HUES48 (cell line): ENCODE measurements around the gene SYT12.

ENCODE experiments used
- H3K27ac ChIP-seq: one replicate; pipeline ENCODE4 v1.7.0; 2013; ENCODE audit warnings: low read depth, low read length, inconsistent platforms
- H3K27me3 ChIP-seq: 2 replicates; pipeline ENCODE4 v1.6.1; 2013; ENCODE audit warnings: mild to moderate bottlenecking, low read length; ENCODE audit not compliant: control insufficient read depth, insufficient read depth
- H3K36me3 ChIP-seq: 2 replicates; pipeline ENCODE4 v1.6.1; 2013; ENCODE audit warnings: low read length; ENCODE audit not compliant: control insufficient read depth, insufficient read depth
- H3K4me1 ChIP-seq: 2 replicates; pipeline ENCODE4 v1.6.1; 2013; ENCODE audit warnings: mild to moderate bottlenecking, low read length; ENCODE audit not compliant: control insufficient read depth, insufficient read depth
- H3K4me3 ChIP-seq: 2 replicates; pipeline ENCODE4 v1.5.1; 2013; ENCODE audit warnings: mild to moderate bottlenecking, low read depth, low read length
- H3K9ac ChIP-seq: 2 replicates; pipeline ENCODE4 v1.6.1; 2013; ENCODE audit warnings: mild to moderate bottlenecking, low read depth, low read length, moderate library complexity
- H3K9me3 ChIP-seq: 2 replicates; pipeline ENCODE4 v1.6.1; 2013; ENCODE audit warnings: low read length; ENCODE audit not compliant: control insufficient read depth, insufficient read depth

Gene SYT12

DNA sequence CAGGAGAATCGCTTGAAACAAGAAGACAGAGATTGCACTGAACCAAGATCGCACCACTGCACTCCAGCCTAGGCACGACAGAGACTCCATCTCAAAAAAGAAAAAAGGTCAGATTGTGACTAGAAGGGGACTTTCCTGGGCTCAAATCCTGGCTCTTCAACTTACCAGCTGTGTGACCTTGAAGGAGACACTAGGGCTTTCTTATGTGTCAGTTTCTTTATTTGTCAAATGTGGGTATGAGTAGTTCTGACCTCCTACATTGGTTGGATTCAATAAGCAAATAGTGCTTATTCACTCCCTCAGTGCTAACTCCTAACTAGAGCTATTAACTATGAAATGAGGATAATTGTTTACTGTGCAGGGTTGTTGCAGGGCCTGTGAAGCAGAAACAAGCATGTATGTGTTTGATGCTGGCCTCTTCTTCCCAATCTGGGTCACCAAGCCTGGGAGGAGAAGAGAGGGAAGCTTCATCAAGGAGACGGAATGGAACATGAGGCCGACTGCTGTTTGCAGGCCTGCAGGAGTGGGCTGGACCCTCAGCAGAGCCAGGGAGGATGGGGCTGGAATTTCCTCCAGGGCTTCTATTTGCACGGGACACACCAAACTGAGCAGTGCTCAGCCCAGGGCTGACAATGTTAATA is 56.3 kb downstream of the SYT12 start:
- Histone ChIP-seq H3K27ac (no peak overlapping the region), H3K9me3 (no peaks in the 10 kb centered on the region), H3K27me3 (no peaks in the 10 kb centered on the region), H3K36me3 (no peaks in the 10 kb centered on the region), H3K4me1 (peaks cover 4% of the 10 kb centered on the region; the same call in 1 of the 2 replicates), H3K9ac (no peak overlapping the region), H3K4me3 (no peak overlapping the region)

DNA sequence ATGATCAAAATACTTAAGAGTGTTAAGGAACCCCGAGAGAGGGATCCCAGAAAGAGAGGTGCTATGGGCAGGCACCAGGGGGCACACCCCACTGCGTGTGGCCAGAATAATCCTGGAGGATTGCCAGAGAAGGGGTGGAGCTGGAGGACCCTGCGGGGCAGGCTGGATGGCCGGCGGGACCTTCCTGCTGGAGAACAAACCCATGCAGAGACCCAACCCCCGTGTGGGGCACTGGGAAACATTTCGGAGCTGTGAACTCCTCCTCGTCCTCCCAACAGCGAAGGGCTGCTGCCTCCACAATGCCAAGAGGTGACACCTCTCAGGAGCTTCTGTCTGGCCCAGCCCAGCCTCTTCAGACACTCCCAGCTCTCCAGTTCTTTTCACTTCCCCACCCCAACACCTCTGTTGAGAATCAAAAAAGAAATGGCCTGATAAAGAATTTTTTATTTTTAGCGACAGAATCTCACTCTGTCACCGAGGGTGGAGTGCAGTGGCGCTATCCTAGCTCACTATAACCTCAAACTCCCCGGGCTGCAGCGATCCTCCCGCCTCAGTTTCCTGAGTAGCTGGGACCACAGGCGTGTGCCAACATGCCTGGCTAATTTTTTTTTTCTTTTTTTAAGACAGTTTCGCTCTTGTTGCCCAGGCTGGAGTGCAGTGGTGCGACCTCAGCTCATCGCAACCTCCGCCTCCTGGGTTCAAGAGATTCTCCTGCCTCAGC is 59.3 kb downstream of the SYT12 start:
- Histone ChIP-seq H3K4me3 (peak overlapping the region; percentile 17; the same call in 1 of the 2 replicates), H3K9me3 (no peaks in the 10 kb centered on the region), H3K36me3 (no peaks in the 10 kb centered on the region), H3K27ac (no peak overlapping the region), H3K9ac (no peak overlapping the region), H3K27me3 (no peaks in the 10 kb centered on the region), H3K4me1 (peaks cover 4% of the 10 kb centered on the region; the same call in 1 of the 2 replicates)

DNA sequence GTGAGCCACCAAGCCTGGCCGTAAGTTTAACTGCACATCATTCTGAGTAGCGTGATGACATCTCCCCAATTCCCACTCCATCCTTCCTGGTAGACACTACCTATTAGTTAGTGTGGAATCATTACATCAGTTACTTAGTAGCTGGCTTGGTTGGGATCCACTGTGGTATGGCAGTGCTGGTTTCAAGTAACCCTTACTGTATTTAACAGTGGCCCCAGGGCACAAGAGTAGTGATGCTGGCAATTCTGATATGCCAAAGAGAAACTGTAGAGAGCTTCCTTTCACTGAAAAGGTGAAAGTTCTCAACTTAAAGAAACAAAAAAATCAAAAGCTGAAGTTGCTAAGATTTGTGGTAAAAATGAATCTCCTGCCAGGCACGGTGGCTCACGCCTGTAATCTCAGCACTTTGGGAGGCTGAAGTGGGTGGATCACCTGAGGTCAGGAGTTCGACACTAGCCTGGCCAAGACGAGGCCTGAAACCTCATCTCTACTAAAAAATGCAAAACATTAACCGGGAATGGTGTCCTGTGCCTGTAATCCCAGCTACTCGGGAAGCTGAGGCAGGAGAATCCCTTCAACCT is 60.9 kb downstream of the SYT12 start:
- Histone ChIP-seq H3K36me3 (no peaks in the 10 kb centered on the region), H3K9me3 (no peaks in the 10 kb centered on the region), H3K4me1 (no peaks in the 10 kb centered on the region), H3K9ac (no peak overlapping the region), H3K27me3 (no peaks in the 10 kb centered on the region), H3K4me3 (no peak overlapping the region), H3K27ac (no peak overlapping the region)

DNA sequence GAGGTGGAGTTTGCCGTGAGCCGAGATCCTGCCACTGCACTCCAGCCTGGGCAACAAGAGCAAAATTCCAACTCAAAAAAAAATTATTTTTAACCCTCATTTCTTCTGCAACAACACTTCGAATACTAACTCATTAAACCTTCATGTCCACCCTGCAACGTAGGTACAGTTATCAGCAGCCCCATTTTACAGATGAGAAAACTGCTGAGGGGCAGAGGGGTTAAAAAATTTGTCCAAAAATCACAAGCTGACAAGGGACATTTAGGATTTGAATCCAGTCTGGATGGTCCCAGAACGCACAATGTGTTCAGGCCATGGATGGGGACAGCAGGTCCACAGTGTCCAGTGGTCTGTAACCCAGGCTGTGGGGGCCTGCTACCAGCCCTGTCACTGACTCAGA is 62.7 kb downstream of the SYT12 start:
- H3K4me3 ChIP-seq = no peak overlapping the region
- no peak overlapping the region for H3K9ac ChIP-seq
- no peaks in the 10 kb centered on the region for H3K9me3 ChIP-seq
- no peaks in the 10 kb centered on the region for H3K27me3 ChIP-seq
- no peaks in the 10 kb centered on the region for H3K36me3 ChIP-seq
- H3K4me1 ChIP-seq = no peaks in the 10 kb centered on the region
- H3K27ac ChIP-seq = no peak overlapping the region

DNA sequence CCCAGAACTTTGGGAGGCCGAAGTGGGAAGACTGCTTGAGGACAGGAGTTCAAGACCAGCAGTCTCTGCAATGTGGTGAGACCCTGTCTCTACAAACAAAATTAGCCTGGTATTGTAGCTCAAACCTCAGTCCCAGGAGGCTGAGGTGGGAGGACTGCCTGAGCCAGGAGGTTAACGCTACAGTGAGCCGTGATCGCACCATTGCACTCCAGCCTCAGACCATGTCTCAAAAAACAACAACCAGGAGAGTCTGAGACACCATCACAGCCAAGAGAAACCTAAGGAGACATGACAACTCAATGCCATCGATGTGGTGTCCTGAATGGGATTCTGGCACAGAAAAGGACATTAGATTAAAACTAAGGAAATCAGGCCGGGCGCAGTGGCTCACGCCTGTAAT is 67.8 kb downstream of the SYT12 start:
- Histone ChIP-seq H3K36me3 (no peaks in the 10 kb centered on the region), H3K4me3 (no peak overlapping the region), H3K9me3 (no peaks in the 10 kb centered on the region), H3K27me3 (no peaks in the 10 kb centered on the region), H3K9ac (no peak overlapping the region), H3K27ac (no peak overlapping the region), H3K4me1 (no peaks in the 10 kb centered on the region)

GRCh38 chr11:67095214-67095507 is 72.2 kb downstream of the SYT12 start:
- Histone ChIP-seq H3K36me3 (no peaks in the 10 kb centered on the region), H3K9me3 (no peaks in the 10 kb centered on the region), H3K4me3 (no peak overlapping the region), H3K9ac (no peak overlapping the region), H3K4me1 (no peaks in the 10 kb centered on the region), H3K27me3 (no peaks in the 10 kb centered on the region), H3K27ac (no peak overlapping the region)

DNA sequence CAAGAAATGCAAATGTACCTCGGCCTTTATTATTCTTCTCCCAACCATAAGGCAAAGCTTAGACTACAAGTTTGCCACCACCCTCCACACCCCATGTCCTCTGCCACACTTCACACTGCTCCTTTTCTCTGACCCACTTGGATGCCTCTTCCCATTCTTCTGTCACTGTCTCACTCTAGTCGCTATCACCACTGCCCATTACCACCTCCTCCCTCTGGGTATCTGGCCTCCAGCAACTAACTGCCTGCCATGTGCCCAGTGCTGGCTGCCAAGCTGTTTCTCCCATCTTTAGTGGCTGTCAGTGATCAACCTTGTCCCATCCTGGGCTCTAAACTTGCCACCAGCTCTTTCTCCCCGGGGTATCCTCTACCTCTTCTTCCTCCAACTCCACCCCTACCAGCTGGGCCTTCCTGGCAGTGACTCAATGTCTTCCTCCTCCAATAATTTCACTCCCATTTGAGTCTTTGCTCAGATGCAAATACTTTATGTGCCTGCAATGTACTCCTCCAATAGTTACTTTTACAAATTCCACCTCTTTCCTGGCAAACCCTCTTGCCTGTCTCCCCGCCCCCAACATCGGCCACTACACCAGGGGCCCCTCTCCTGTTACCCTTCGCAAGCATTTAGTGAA is 76.0 kb downstream of the SYT12 start:
- H3K27ac ChIP-seq = no peak overlapping the region
- no peaks in the 10 kb centered on the region for H3K4me1 ChIP-seq

GRCh38 chr11:67099831-67100324 is 76.9 kb downstream of the SYT12 start:
- H3K9me3 ChIP-seq = no peaks in the 10 kb centered on the region
- no peaks in the 10 kb centered on the region for H3K4me1 ChIP-seq
- no peak overlapping the region for H3K27ac ChIP-seq
- no peaks in the 10 kb centered on the region for H3K36me3 ChIP-seq
- H3K27me3 ChIP-seq = no peaks in the 10 kb centered on the region
- H3K9ac ChIP-seq = no peak overlapping the region
- no peak overlapping the region for H3K4me3 ChIP-seq

More for the DNA sequence above, 76.0 kb downstream of the SYT12 start:
- no peaks in the 10 kb centered on the region for H3K9me3 ChIP-seq
- no peak overlapping the region for H3K9ac ChIP-seq
- no peaks in the 10 kb centered on the region for H3K27me3 ChIP-seq
- H3K4me3 ChIP-seq = no peak overlapping the region
- H3K36me3 ChIP-seq = no peaks in the 10 kb centered on the region
